ENCODE data around the gene WASHC3. TPM values are rescaled to one million over a fixed set of nuclear protein-coding genes. Genes with fewer than 3 reads are reported as not detected.

Gene WASHC3
- total RNA-seq, 1 donor from 2014 or later = 55.6 TPM

DNA sequence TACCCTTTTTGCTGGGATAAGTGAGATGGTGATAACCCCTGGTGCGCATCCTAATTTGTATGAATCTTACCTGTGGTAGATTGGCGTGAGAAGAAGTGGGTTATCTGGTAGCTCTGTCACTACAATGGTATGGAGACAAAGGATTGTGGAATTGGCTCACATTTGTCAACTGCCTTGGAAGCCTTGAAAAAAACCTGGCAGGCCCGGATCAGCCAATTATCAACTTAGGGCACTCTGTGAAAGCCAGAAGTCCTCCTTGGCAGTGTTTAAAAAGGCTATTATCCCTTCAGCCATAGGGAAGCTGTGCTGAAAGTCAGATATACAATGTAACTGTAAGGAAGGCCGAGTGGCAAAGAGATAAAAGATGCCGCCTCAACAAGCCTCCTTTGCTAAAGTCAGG lies 56.5 kb downstream of the WASHC3 start:
- intact Hi-C loops (cut with DNase I) = no loop called here
- ATAC-seq (no peak), DNase-seq (ENCODE audit: low spot score) (no peak)

DNA sequence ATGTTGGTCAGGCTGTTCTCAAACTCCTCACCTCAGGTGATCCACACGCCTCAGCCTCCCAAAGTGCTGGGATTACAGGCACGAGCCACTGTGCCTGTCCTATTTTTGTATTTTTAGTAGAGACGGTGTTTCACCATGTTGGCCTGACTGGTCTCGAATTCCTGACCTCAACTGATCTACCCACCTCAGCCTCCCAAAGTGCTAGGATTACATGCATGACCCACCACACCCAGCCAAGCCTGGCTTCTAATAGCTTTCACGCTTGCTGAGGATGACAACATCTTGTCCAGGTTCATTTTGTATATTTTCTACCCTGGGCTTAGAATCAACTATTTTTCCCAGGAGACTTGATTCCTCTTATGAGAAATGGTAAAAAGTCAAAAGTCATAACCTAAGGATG lies 64.7 kb downstream of the WASHC3 start:
- intact Hi-C loops (cut with DNase I) = no loop called here

DNA sequence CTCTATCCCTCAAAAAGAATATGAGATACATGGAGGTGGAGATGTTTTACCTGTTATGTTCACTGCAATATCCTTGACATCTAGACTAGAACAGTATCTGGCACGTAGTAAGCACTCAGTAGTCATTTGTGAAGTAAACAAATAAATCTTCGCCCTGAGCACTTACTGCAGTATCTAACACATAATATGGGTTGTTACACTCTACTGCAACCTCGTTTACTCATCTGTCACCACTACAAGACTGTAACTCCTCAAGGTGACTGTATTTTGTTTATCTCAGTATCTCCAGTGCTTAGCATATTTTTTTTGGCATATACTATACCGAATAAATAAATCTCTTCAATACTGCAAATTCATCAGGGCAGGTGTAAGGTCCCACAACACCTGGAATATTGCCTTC lies 66.1 kb downstream of the WASHC3 start:
- ATAC-seq = no peak
- DNase-seq (ENCODE audit: low spot score) = no peak
- intact Hi-C loops (cut with DNase I) = no loop called here

More for the DNA sequence above, 64.7 kb downstream of the WASHC3 start:
- ATAC-seq (no peak), DNase-seq (ENCODE audit: low spot score) (no peak)

DNA sequence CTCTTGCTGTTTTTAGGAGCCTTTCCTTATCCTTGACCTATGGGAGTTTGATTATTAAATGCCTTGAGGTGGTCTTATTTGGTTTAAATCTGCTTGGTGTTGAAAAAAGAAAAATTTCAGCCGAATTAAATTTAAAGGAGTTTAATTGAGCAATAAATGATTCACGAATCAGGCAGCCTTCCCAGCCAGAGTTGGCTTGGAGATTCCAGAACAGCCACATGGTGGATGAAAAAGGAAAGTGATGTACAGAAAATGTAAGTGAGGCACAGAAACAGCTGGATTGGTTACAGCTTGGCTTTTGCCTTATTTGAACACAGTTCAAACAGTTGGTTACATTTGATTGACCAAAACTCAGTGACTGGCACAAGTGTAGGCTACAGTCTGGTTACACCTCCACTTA lies 69.7 kb downstream of the WASHC3 start:
- no peak for DNase-seq (ENCODE audit: low spot score)
- ATAC-seq = no peak
- intact Hi-C loops (cut with DNase I) = no loop called here

DNA sequence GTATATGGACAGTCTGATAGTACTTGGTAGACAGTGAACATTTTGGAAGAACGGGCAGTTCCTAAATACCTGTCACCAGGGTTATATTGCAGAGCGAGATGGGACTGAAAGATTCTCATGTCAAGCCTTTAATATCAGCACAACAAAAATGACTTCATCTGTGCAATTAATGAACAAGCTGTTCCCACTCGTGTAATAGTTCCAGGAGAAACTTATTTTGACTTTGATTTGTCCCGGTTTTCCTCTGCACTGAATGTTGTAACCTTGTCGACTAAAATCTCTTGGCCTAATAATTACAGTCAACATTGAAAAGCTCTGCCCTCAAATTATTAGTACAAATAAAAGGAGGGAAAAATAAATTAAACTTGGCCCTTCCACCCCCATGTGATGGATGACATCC lies 79.5 kb downstream of the WASHC3 start:
- intact Hi-C loops (cut with DNase I) = no loop called here
- no peak for DNase-seq (ENCODE audit: low spot score)
- no peak for ATAC-seq

DNA sequence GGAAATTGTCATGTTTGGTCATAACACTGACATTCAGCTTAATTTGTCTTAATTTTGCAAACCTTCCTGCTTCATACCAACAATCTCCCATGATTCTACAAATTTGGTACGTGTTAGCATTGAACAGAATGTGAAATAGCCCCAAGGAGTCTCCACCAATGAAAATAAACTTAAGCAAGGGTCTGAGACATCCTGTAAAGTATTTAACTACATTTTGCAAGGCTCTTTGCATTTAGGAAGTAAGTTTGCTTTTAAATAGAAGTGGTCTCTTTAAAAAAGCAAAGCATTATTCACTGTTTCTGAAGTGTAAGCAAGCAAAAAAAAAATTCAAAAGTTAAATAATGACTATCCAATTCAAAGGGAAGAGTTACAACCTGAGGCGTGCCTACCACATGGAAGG lies 79.9 kb downstream of the WASHC3 start:
- ATAC-seq (no peak), DNase-seq (ENCODE audit: low spot score) (no peak)
- intact Hi-C loops (cut with DNase I) = no loop called here

DNA sequence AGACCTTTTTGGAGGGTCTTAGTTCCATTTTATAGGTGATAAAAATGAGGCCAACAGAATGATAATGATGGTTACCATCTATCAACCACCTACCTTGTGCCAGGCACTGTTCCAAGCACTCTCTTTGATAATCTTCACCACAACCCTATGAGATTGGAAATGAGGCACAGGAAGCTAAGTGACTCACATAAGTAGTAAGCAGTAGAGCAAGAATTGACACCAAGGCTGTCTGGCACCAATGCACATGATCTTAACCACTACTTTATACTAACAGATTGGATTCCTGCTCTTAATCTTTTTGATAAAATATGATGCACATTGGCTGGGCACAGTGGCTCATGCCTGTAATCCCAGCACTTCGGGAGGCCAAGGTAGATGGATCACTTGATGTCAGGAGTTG lies 93.0 kb downstream of the WASHC3 start:
- ATAC-seq = no peak
- DNase-seq (ENCODE audit: low spot score) = no peak
- intact Hi-C loops (cut with DNase I) = no loop called here

DNA sequence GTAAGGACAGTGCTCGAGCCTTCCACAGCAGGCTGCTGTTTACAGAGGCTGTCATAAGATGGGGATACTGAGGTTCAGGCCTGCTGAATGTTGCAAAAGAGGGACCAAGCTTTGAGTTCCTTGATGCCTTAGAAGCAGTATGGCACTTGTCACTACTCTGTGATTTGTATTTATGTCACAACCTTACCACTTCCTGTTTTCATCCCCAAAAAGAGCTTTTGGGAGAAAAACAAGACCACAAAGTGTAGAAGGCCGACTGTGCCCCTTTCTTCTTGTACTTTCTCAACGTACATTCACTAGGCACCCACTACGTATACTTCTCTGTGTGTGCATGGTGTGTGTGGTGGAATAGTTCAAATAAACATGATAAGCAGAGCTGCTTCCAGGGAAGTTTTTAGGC lies 94.3 kb downstream of the WASHC3 start:
- intact Hi-C loops (cut with DNase I) = no loop called here
- ATAC-seq = no peak
- DNase-seq (ENCODE audit: low spot score) = no peak

DNA sequence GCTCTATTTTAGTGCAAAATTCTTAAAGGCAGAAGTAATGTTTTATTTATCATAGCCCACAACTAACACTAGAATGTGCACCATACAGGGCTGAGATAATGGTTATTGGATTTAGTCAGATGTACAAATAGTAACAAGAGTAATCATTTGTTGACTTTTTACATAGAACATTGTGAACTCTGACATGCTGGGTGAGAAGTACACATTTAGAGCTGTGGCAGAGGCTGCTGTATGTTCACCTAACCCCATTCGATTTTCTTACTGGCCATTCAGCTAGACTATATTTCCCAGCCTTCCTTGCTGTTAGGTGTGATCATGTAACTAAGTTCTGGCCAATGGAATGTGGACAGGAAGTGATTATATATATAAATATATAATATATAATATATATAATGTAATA lies 95.3 kb downstream of the WASHC3 start:
- no peak for ATAC-seq
- intact Hi-C loops (cut with DNase I) = no loop called here
- DNase-seq (ENCODE audit: low spot score) = no peak

DNA sequence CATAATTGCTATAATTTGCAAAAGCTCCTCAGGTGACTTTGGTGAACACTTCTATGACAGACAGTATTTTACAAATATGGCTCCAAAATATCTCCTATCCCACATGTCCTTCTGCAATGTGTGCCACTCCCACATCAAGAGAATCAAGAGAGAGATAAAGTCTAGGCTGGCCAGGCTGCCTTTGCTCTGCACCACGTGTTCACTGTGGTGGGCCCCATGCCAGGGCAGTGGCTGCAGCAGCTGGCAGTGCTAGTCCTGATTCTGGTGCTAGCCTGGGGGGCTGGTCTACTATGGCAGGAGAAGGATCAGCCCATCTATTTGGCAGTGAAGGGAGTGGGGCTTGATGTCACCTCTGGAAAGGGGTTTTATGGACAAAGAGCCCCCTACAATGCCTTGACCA lies 98.1 kb downstream of the WASHC3 start:
- intact Hi-C loops (cut with DNase I) = loop anchor here (2.0 kb wide), 1 partner anchor 577 kb away; no protein-coding TSS in a partner anchor

More for the DNA sequence above, 98.1 kb downstream of the WASHC3 start:
- DNase-seq (ENCODE audit: low spot score) = no peak
- no peak for ATAC-seq

Other genes with a start within 250 kb of the WASHC3 start
- gene GNPTAB, start 231.0 kb downstream of the WASHC3 start, total RNA-seq = 45.7 TPM
- gene DRAM1, start 184.4 kb downstream of the WASHC3 start, total RNA-seq = 21.6 TPM
- 18.9 TPM for gene NUP37, start 58.1 kb upstream of the WASHC3 start, total RNA-seq
- gene PARPBP, start 58.2 kb upstream of the WASHC3 start, total RNA-seq = 1.6 TPM
- gene PMCH, start 135.8 kb upstream of the WASHC3 start, total RNA-seq = not detected